GM12878 (cell line): ENCODE measurements around the gene PALD1. TPM values are rescaled to one million over a fixed set of nuclear protein-coding genes. Genes with fewer than 3 reads are reported as not detected.
A peak's percentile ranks its signal among the peaks of the same experiment; 100 is the strongest.

ENCODE experiments used
- ATAC-seq: fragments of 200-7000 bp; cut with Tn5 transposase; 3 replicates; pipeline ENCODE4 v1.9.1; 2020; ENCODE audit warnings: mild to moderate bottlenecking, moderate library complexity
- BruUV-seq: library from RNA; stranded (reverse); fragments of 400-500 nt; replicated peaks from 2 replicates; lab custom pipeline; 2021; lab: Mats Ljungman, UMichigan
- CTCF ChIA-PET: fragments of 300-600 bp; sonication (Branson Sonifier 250); formaldehyde crosslinking; extraction: SDS; loops from one replicate; lab custom pipeline; 2021; ENCODE audit warnings: inconsistent platforms; lab: Yijun Ruan, JAX
- POLR2A ChIA-PET: fragments of 350-600 bp; formaldehyde crosslinking; extraction: SDS; loops from one replicate; lab custom pipeline; 2021; ENCODE audit warnings: inconsistent platforms; lab: Charles Lee
- RAD21 ChIA-PET: fragments of 300-600 bp; sonication (Branson Sonifier 250); formaldehyde crosslinking; loops from one replicate; lab custom pipeline; 2023; ENCODE audit warnings: antibody characterized with exemption; ENCODE audit not compliant: unreplicated experiment; lab: Charles Lee
- SMC1A ChIA-PET: fragments of 300-600 bp; sonication (Branson Sonifier 250); formaldehyde crosslinking; loops from one replicate; lab custom pipeline; 2023; ENCODE audit not compliant: unreplicated experiment, uncharacterized antibody; lab: Charles Lee
- DNase-seq: peaks from one replicate; pipeline ENCODE4 v3.0.0-alpha.2; 2011; ENCODE audit warnings: low read depth, low spot score
- FAIRE-seq: peaks from 3 replicates; lab custom pipeline; 2011; peaks lifted over from hg19 to GRCh38; lab: Jason Lieb, UNC
- H2AFZ ChIP-seq: 2 replicates; pipeline ENCODE4 v1.6.0; 2011; ENCODE audit warnings: low read depth, low read length, control low read depth; ENCODE audit not compliant: control insufficient read depth
- H3K27ac ChIP-seq: 2 replicates; pipeline ENCODE4 v1.5.1; 2011; ENCODE audit warnings: control low read depth; ENCODE audit not compliant: control insufficient read depth, insufficient read depth
- H3K27me3 ChIP-seq, 2 experiments: replicated peaks in 1 of 2; 2 replicates each; pipeline versions ENCODE4 v1.6.0 to v1.6.1; 2011; ENCODE audit warnings: low read length in 1 of 2; ENCODE audit not compliant: control insufficient read depth in 2 of 2, insufficient read depth in 2 of 2
- H3K36me3 ChIP-seq, 2 experiments: 2 replicates each; pipeline ENCODE4 v1.5.1; 2011; ENCODE audit warnings: low read length in 1 of 2; ENCODE audit not compliant: control insufficient read depth in 2 of 2, insufficient read depth in 2 of 2
- H3K4me1 ChIP-seq: 2 replicates; pipeline ENCODE4 v1.6.1; 2011; ENCODE audit warnings: mild to moderate bottlenecking, low read length, moderate library complexity, mixed read lengths; ENCODE audit not compliant: control insufficient read depth, insufficient read depth
- H3K4me2 ChIP-seq: 2 replicates; pipeline ENCODE4 v1.6.0; 2011; ENCODE audit warnings: control low read depth; ENCODE audit not compliant: control insufficient read depth, insufficient read depth
- H3K4me3 ChIP-seq: fragments of 200-600 bp; sonication (generic); 2 replicates; pipeline ENCODE4 v1.5.1; 2016
- H3K79me2 ChIP-seq: 2 replicates; pipeline ENCODE4 v1.6.0; 2011; ENCODE audit warnings: low read length; ENCODE audit not compliant: control insufficient read depth, insufficient read depth
- H3K9ac ChIP-seq: 2 replicates; pipeline ENCODE4 v1.8.0; 2011; ENCODE audit warnings: low read length, control low read depth, mixed read lengths; ENCODE audit not compliant: control insufficient read depth, insufficient read depth
- H3K9me3 ChIP-seq: replicated peaks from 3 replicates; pipeline ENCODE4 v1.5.1; 2011; ENCODE audit warnings: mild to moderate bottlenecking, low read length; ENCODE audit not compliant: control insufficient read depth, insufficient read depth
- H4K20me1 ChIP-seq: 2 replicates; pipeline ENCODE4 v1.6.0; 2011; ENCODE audit not compliant: control insufficient read depth, insufficient read depth
- CREB1 ChIP-seq: IDR thresholded peaks from 2 replicates; pipeline ENCODE4 v1.6.1; 2012; ENCODE audit warnings: low read depth, mild to moderate bottlenecking, inconsistent platforms
- DPF2 ChIP-seq: fragments of 450-650 bp; IDR thresholded peaks from 2 replicates; pipeline ENCODE4 v1.6.1; 2017; ENCODE audit warnings: mild to moderate bottlenecking
- MYB ChIP-seq: fragments of 150-350 bp; IDR thresholded peaks from 2 replicates; pipeline ENCODE4 v1.6.1; 2014; ENCODE audit warnings: mild to moderate bottlenecking, low read depth, low read length, borderline replicate concordance
- NFIC ChIP-seq: IDR thresholded peaks from 2 replicates; pipeline ENCODE4 v1.6.1; 2012; ENCODE audit warnings: low read depth, mild to moderate bottlenecking, inconsistent platforms, low read length, moderate library complexity
- RFX5 ChIP-seq: IDR thresholded peaks from 2 replicates; pipeline ENCODE4 v1.6.1; 2011; ENCODE audit warnings: low read depth, low read length, improper control_type of control experiment
- SPI1 ChIP-seq: IDR thresholded peaks from 2 replicates; pipeline ENCODE4 v1.6.1; 2011; ENCODE audit warnings: low read depth, mild to moderate bottlenecking, low read length, moderate library complexity, borderline replicate concordance; ENCODE audit not compliant: insufficient read depth
- STAT1 ChIP-seq: fragments of 450-650 bp; conservative IDR thresholded peaks from 2 replicates; pipeline ENCODE4 v1.6.1; 2014; ENCODE audit warnings: antibody characterized with exemption, mild to moderate bottlenecking
- ZNF274 ChIP-seq: IDR thresholded peaks from one replicate; pipeline ENCODE4 v1.8.0; 2011; ENCODE audit not compliant: insufficient read length, insufficient read depth
- WGBS: methylation state at CpG from one replicate; pipeline ENCODE4 v1.1.6; 2016; ENCODE audit warnings: low lambda C conversion rate; ENCODE audit not compliant: insufficient replicate concordance, insufficient coverage; ENCODE audit errors: missing lambda C conversion rate; 5-methylcytosine and 5-hydroxymethylcytosine counted together
- in situ Hi-C: fragments of 300-500 bp; cut with MboI; formaldehyde crosslinking; loops from 9 replicates; pipeline ENCODE4 v1.14.3; 2018; ENCODE audit warnings: mixed read lengths
- intact Hi-C: fragments of 100-400 bp; cut with micrococcal nuclease; formaldehyde crosslinking; loops from one replicate; pipeline ENCODE4 v1.14.2; 2022; ENCODE audit not compliant: unreplicated experiment
- polyA plus RNA-seq, 11 experiments: library from polyadenylated mRNA; depleted of rRNA in 4 of 11; unstranded in 6 of 11; stranded (reverse) in 5 of 11; fragments of >200 nt; fragmentation: Nextera tagmentation in 4 of 11; fragmentation: Illumina TruSeq in 1 of 11; extraction: Ambion mirVana in 4 of 11; extraction: Trizol in 1 of 11; gene quantifications; 1 replicate in 1 of 11; 2 replicates in 10 of 11; pipeline versions ENCODE4 v1.2.1 to v1.2.3, GENCODE V29; 2011 to 2016; ENCODE audit warnings: inconsistent platforms in 2 of 11, missing spikeins in 2 of 11, low read depth in 1 of 11
- total RNA-seq, 4 experiments: library from RNA; depleted of rRNA in 3 of 4; stranded (reverse); fragments of >200 nt in 3 of 4; fragmentation: Illumina TruSeq in 1 of 4; extraction: Trizol in 1 of 4; gene quantifications; 2 replicates each; pipeline versions ENCODE4 v1.2.1 to v1.2.3, GENCODE V29; 2013 to 2021
- TF ChIP-seq, protein P1 (sequence below), 3 experiments: IDR thresholded peaks in 2 of 3; conservative IDR thresholded peaks in 1 of 3; 2 replicates each; pipeline ENCODE4 v1.5.1; 2011; ENCODE audit warnings: low read depth in 3 of 3, low read length in 3 of 3, mild to moderate bottlenecking in 3 of 3, control low read depth in 2 of 3, moderate library complexity in 2 of 3, inconsistent platforms in 1 of 3, mixed read lengths in 1 of 3; ENCODE audit not compliant: control insufficient read depth in 2 of 3, insufficient read depth in 1 of 3; ENCODE audit errors: extremely low read depth in 1 of 3
- TF ChIP-seq, protein P2 (sequence below): fragments of 450-650 bp; IDR thresholded peaks from 2 replicates; pipeline ENCODE4 v1.6.1; 2018; ENCODE audit warnings: mild to moderate bottlenecking, low read depth, moderate library complexity; ENCODE audit not compliant: partially characterized antibody

The PALD1 gene
- total and polyA plus RNA-seq, 10 of the 15 experiments (the other 5 are each of a cell fraction or from before 2014, with no cell fraction given), result 0.43 to 20.9 (median 9.0) TPM

- H3K9me3 ChIP-seq, result no peaks in the 10 kb centered on the region
- TF ChIP-seq ZNF274 (no peak), STAT1 (no peak), DPF2 (no peak), MYB (no peak), RFX5 (no peak), SPI1 (no peak), CREB1 (no peak), NFIC (no peak)
- TF ChIP-seq, protein P1, sequence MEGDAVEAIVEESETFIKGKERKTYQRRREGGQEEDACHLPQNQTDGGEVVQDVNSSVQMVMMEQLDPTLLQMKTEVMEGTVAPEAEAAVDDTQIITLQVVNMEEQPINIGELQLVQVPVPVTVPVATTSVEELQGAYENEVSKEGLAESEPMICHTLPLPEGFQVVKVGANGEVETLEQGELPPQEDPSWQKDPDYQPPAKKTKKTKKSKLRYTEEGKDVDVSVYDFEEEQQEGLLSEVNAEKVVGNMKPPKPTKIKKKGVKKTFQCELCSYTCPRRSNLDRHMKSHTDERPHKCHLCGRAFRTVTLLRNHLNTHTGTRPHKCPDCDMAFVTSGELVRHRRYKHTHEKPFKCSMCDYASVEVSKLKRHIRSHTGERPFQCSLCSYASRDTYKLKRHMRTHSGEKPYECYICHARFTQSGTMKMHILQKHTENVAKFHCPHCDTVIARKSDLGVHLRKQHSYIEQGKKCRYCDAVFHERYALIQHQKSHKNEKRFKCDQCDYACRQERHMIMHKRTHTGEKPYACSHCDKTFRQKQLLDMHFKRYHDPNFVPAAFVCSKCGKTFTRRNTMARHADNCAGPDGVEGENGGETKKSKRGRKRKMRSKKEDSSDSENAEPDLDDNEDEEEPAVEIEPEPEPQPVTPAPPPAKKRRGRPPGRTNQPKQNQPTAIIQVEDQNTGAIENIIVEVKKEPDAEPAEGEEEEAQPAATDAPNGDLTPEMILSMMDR (IDR thresholded peaks at IDR 0.05 in 2 of 3, conservative IDR thresholded peaks at IDR 0.05 in 1 of 3; ENCODE audit: control insufficient read depth in 2 of 3, extremely low read depth in 1 of 3, insufficient read depth in 1 of 3, low read depth in 3 of 3, low read length in 3 of 3), result no peak
- TF ChIP-seq, protein P2, sequence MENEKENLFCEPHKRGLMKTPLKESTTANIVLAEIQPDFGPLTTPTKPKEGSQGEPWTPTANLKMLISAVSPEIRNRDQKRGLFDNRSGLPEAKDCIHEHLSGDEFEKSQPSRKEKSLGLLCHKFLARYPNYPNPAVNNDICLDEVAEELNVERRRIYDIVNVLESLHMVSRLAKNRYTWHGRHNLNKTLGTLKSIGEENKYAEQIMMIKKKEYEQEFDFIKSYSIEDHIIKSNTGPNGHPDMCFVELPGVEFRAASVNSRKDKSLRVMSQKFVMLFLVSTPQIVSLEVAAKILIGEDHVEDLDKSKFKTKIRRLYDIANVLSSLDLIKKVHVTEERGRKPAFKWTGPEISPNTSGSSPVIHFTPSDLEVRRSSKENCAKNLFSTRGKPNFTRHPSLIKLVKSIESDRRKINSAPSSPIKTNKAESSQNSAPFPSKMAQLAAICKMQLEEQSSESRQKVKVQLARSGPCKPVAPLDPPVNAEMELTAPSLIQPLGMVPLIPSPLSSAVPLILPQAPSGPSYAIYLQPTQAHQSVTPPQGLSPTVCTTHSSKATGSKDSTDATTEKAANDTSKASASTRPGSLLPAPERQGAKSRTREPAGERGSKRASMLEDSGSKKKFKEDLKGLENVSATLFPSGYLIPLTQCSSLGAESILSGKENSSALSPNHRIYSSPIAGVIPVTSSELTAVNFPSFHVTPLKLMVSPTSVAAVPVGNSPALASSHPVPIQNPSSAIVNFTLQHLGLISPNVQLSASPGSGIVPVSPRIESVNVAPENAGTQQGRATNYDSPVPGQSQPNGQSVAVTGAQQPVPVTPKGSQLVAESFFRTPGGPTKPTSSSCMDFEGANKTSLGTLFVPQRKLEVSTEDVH, result no peak
- ChIA-PET RAD21 (interaction anchor here (0.9 to 1.0 kb wide), 2 partner anchors 8 to 19 kb away, joined by 4 read pairs; no protein-coding TSS in a partner anchor), POLR2A (interaction anchor here (1.2 kb wide), 1 partner anchor 9 kb away, joined by 3 read pairs; no protein-coding TSS in a partner anchor), SMC1A (interaction anchor here (1.2 to 1.9 kb wide), 4 partner anchors 12 to 31 kb away, joined by 3 to 9 read pairs (median 5); no protein-coding TSS in a partner anchor), CTCF (interaction anchor here (0.9 to 2.3 kb wide), 3 partner anchors 9 to 39 kb away, joined by 3 to 17 read pairs (median 5); no protein-coding TSS in a partner anchor)
- no peaks in the 10 kb centered on the region for H4K20me1 ChIP-seq
- 49% methylated on average over 4 of the region's 4 CpGs for WGBS
- peak overlapping the region; percentile 35; the same call in 1 of the 2 replicates for H3K4me2 ChIP-seq
- no peaks in the 10 kb centered on the region for H3K27me3 ChIP-seq
- H3K79me2 ChIP-seq, result peaks cover 14% of the 10 kb centered on the region
- peak; percentile 52 for ATAC-seq
- peaks cover 28% of the 10 kb centered on the region for H3K4me1 ChIP-seq
- DNase-seq, result no peak
- H3K36me3 ChIP-seq, result no peaks in the 10 kb centered on the region; a peak in 1 of 4 replicates
- intact Hi-C loops (no loop called here), in situ Hi-C loops (no loop called here)
- FAIRE-seq, result no peak
- H3K4me3 ChIP-seq, result no peak overlapping the region
- no TSS peak for BruUV-seq
- H3K27ac ChIP-seq, result peak overlapping the region; percentile 17; the same call in 1 of the 2 replicates
- H3K9ac ChIP-seq, result no peak overlapping the region
- H2AFZ ChIP-seq, result peak overlapping the region; percentile 35; the same call in 1 of the 2 replicates
Observed at GRCh38 chr10:70499836-70500167, 21.2 kb downstream of the PALD1 start.
